Motor neuron (in vitro differentiated cells): Measurements from ENCODE around the gene NSD1. TPM values are rescaled to one million over a fixed set of nuclear protein-coding genes. Genes with fewer than 3 reads are reported as not detected.

Experiments
- ATAC-seq, 8 experiments: fragments of 200-7000 bp; cut with Tn5 transposase; replicated peaks in 6 of 8; 2 replicates each; pipeline ENCODE4 v1.8.0; 2021; ENCODE audit warnings: mild to moderate bottlenecking in 8 of 8, moderate library complexity in 8 of 8
- H3K27ac ChIP-seq, 2 donors: fragments of 250-450 bp; sonication (Bioruptor Pico); 2 replicates each; pipeline ENCODE4 v1.9.0; 2021; ENCODE audit warnings: antibody characterized with exemption in 2 of 2, mild to moderate bottlenecking in 2 of 2, moderate library complexity in 1 of 2
- H3K4me1 ChIP-seq, 2 donors: fragments of 250-450 bp; sonication (Bioruptor Pico); replicated peaks in 1 of 2; 2 replicates each; pipeline ENCODE4 v1.6.1; 2021; ENCODE audit warnings: antibody characterized with exemption in 2 of 2, mild to moderate bottlenecking in 2 of 2, moderate library complexity in 1 of 2
- H3K4me3 ChIP-seq, 5 donors: fragments of 250-450 bp; sonication (Bioruptor Pico); 2 replicates each; pipeline ENCODE4 v1.9.0; 2021; ENCODE audit warnings: antibody characterized with exemption in 5 of 5, mild to moderate bottlenecking in 5 of 5, moderate library complexity in 4 of 5
- WGBS, 10 experiments: fragments of 450-650 bp; shearing (Covaris generic); methylation state at CpG; one replicate each; pipeline ENCODE4 v1.0.0; 2022; 5-methylcytosine and 5-hydroxymethylcytosine counted together
- in situ Hi-C, 9 experiments: fragments of 400-800 bp; cut with MboI; loops; one replicate each; pipeline ENCODE4 v1.15.0; 2021; ENCODE audit warnings: low sequenced_read_pairs in 9 of 9, low pct_unique_long_range_greater_than_20kb in 2 of 9; ENCODE audit not compliant: unreplicated experiment in 9 of 9
- total RNA-seq, 8 experiments: library from RNA; unstranded; fragments of 300-600 nt; gene quantifications; 2 replicates each; pipeline versions ENCODE4 v1.2.3 to v1.2.4, GENCODE V29; 2022

Gene NSD1
- total RNA-seq, 8 experiments from 2014 or later = 23.9 to 91.7 (median 32.6) TPM

DNA sequence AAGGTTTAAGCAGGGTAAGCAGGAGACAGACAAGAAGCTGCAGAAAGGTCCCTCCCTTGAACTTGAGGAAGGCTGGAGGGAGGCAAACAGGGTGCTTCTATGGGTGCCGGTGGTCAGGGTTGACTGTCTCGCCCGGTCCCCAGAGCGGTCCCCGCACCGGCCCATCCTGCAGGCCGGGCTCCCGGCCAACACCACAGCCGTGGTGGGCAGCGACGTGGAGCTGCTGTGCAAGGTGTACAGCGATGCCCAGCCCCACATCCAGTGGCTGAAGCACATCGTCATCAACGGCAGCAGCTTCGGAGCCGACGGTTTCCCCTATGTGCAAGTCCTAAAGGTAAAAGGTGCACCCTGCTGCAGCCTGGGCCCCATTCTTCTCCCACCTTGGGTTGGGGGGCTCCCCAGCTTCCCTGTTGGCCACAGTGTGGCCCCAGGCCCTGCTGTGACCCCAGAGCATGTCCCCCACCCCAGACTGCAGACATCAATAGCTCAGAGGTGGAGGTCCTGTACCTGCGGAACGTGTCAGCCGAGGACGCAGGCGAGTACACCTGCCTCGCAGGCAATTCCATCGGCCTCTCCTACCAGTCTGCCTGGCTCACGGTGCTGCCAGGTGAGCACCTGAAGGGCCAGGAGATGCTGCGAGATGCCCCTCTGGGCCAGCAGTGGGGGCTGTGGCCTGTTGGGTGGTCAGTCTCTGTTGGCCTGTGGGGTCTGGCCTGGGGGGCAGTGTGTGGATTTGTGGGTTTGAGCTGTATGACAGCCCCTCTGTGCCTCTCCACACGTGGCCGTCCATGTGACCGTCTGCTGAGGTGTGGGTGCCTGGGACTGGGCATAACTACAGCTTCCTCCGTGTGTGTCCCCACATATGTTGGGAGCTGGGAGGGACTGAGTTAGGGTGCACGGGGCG is 41.1 kb upstream of the NSD1 start:
- in situ Hi-C loops = no loop called here
- no peak overlapping the region for H3K27ac ChIP-seq
- H3K4me1 ChIP-seq = peaks cover 7 to 10% of the 10 kb centered on the region in 2 donors
- no peak overlapping the region for H3K4me3 ChIP-seq
- ATAC-seq = no peak
- 0 to 100% (median 82%) methylated on average over 1 to 10 of the region's 32 CpGs; no CpG with 5 or more reads in 4 of the 10 experiments for WGBS, 10 experiments

DNA sequence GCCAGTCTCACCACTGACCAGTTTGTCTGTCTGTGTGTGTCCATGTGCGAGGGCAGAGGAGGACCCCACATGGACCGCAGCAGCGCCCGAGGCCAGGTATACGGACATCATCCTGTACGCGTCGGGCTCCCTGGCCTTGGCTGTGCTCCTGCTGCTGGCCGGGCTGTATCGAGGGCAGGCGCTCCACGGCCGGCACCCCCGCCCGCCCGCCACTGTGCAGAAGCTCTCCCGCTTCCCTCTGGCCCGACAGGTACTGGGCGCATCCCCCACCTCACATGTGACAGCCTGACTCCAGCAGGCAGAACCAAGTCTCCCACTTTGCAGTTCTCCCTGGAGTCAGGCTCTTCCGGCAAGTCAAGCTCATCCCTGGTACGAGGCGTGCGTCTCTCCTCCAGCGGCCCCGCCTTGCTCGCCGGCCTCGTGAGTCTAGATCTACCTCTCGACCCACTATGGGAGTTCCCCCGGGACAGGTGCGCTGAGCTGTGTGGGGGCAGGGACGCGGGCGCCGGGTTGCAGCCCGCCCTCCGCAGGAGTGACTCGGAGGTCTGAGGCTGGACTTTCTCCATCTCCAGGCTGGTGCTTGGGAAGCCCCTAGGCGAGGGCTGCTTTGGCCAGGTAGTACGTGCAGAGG is 40.4 kb upstream of the NSD1 start:
- WGBS, 10 experiments = 91 to 97% (median 96%) methylated on average over 5 to 13 of the region's 40 CpGs; no CpG with 5 or more reads in 7 of the 10 experiments
- H3K27ac ChIP-seq = no peak overlapping the region
- peaks cover 6 to 14% of the 10 kb centered on the region in 2 donors for H3K4me1 ChIP-seq
- in situ Hi-C loops = no loop called here
- H3K4me3 ChIP-seq = no peak overlapping the region
- ATAC-seq = no peak

DNA sequence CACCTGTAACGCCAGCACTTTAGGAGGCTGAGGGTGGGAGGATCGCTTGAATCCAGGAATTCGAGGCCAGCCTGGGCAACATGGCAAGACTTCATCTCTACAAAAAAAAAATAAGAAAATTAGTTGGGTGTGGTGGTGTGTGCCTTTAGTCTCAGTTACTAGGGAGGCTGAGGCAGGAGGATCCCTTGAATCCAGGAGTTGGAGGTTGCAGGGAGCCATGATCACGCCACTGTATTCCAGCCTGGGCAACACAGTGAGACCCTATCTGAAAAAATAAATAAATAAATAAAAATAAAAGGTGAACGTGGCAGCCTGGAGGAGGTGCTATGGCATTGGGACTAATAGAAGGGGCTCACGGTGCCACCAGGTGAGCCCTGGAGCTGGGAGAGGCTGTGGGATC is 39.8 kb upstream of the NSD1 start:
- Histone ChIP-seq H3K27ac (no peak overlapping the region), H3K4me1 (peaks cover 12 to 20% of the 10 kb centered on the region in 2 donors), H3K4me3 (no peak overlapping the region)
- ATAC-seq = no peak
- WGBS, 10 experiments = 74 to 100% (median 94%) methylated on average over 1 to 6 of the region's 6 CpGs; no CpG with 5 or more reads in 1 of the 10 experiments
- in situ Hi-C loops = no loop called here

DNA sequence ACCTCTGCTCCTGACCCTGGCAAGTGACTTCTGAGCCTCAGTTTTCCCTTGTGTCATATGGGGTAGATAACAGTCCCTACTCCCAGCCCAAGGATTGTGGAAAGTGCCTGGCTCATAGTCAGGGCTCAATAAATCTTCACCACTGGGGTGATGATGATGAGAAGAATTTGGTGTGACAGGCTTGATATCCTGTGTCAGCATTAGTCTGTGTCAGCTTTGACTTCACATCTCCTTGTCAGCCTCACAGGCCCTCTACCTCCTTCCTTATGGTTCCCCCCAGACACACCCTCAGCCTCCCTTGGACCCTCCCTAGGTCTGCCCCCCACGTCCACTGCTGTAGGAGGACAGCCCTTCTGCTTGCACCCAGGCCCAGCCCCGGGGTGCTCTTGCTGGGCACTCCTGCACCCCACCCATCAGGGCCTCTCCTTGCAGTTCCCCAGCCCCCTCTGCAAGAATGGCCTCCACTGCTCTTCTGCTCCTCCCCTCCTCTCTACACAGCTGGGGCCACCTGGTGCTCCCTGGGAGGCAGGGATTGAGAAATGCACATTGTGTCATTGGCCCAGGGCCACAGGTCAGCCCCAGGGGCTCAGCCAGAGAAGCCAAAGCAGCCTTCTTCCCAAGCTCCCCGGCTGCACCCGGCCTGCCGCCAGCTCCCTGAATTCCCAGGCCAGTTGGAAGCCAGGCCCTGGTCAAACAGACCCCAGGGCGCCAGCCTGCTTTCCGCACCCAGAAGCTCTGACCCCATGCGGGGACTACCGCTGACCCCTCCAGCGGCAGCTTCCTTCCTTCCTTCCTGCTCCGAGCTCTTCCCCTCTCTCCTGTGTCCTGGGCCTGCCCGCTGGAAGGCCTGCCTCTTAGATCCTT is 39.1 kb upstream of the NSD1 start:
- Histone ChIP-seq H3K4me3 (no peak overlapping the region), H3K27ac (peak overlapping the region in 1 of 2 donors; percentile 62), H3K4me1 (peaks cover 16 to 26% of the 10 kb centered on the region in 2 donors)
- WGBS, 10 experiments = 55 to 100% (median 93%) methylated on average over 1 to 7 of the region's 12 CpGs; no CpG with 5 or more reads in 4 of the 10 experiments
- ATAC-seq = peak in 5 of 8 experiments; percentile 8 to 49 (median 27)
- in situ Hi-C loops = no loop called here

DNA sequence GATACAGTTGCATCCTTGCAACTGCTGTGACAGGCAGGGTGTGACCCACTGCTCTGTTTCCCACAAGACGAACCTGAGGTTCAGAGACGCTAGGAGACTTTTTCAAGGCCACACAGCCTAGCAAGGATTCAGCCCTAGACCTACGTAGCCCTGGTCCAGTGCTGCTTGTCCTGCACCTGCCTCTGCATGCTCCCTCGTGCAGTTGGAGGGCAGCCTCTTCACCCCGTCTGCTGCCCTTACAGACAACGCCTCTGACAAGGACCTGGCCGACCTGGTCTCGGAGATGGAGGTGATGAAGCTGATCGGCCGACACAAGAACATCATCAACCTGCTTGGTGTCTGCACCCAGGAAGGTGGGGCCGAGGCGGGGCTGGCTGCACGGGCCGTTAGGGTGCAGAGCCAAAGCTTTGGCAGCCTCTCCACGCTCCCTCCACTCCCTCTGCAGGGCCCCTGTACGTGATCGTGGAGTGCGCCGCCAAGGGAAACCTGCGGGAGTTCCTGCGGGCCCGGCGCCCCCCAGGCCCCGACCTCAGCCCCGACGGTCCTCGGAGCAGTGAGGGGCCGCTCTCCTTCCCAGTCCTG is 38.4 kb upstream of the NSD1 start:
- H3K4me1 ChIP-seq = peaks cover 16 to 26% of the 10 kb centered on the region in 2 donors
- ATAC-seq = peak in 1 of 8 experiments; percentile 4
- in situ Hi-C loops = no loop called here
- H3K27ac ChIP-seq = peak overlapping the region in 1 of 2 donors; percentile 62
- no peak overlapping the region for H3K4me3 ChIP-seq
- WGBS, 10 experiments = 97 to 100% methylated on average over 2 to 5 of the region's 28 CpGs; no CpG with 5 or more reads in 8 of the 10 experiments

DNA sequence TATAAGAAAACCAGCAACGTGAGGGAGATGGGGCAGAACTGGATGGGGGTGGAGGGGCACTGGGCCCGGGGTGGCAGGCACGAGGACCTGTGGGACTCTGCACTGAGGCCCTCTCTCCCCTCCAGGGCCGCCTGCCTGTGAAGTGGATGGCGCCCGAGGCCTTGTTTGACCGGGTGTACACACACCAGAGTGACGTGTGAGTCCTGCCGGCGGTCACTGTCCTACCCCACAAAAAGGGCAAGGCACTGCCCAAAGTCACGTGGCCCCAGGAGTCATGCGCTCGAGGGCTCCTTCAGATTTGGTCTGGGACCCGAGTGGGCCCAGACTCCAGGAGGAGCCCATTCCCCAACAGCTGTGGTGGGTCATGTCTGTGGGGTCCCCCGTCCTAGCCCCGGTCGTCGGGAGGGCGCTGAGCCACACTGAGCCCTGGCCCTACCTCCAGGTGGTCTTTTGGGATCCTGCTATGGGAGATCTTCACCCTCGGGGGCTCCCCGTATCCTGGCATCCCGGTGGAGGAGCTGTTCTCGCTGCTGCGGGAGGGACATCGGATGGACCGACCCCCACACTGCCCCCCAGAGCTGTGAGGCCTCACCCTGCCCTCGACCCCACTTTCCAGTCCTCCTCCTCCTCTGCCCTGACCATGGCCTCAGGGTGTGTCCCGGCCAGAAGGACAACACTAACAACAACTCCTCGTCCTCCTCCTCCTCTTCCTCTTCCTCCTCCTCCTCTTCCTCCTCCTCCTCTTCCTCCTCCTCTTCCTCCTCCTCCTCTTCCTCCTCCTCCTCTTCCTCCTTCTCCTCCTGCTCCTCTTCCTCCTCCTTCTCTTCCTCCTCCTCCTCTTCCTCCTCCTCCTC is 37.2 kb upstream of the NSD1 start:
- WGBS, 10 experiments = 100% methylated on average over 3 of the region's 29 CpGs; no CpG with 5 or more reads in 9 of the 10 experiments
- Histone ChIP-seq H3K27ac (no peak overlapping the region), H3K4me1 (peaks cover 16 to 26% of the 10 kb centered on the region in 2 donors), H3K4me3 (no peak overlapping the region)
- ATAC-seq = no peak
- in situ Hi-C loops = no loop called here

DNA sequence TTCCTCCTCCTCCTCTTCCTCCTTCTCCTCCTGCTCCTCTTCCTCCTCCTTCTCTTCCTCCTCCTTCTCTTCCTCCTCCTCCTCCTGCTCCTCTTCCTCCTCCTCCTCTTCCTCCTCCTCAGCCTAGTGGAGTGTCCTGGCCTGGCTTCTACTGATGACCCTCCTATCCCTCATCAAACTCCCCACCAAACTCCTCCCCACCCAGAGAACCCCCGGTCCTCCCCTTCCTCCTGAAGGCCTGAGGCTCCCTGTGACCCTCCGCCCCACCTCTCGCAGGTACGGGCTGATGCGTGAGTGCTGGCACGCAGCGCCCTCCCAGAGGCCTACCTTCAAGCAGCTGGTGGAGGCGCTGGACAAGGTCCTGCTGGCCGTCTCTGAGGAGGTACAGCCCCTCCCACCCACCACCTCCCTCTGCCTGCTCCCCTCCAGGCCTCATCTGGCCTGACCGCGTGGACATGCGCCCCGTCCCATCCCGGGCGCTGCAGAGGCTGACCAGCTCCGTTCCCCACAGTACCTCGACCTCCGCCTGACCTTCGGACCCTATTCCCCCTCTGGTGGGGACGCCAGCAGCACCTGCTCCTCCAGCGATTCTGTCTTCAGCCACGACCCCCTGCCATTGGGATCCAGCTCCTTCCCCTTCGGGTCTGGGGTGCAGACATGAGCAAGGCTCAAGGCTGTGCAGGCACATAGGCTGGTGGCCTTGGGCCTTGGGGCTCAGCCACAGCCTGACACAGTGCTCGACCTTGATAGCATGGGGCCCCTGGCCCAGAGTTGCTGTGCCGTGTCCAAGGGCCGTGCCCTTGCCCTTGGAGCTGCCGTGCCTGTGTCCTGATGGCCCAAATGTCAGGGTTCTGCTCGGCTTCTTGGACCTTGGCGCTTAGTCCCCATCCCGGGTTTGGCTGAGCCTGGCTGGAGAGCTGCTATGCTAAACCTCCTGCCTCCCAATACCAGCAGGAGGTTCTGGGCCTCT is 36.3 kb upstream of the NSD1 start:
- H3K27ac ChIP-seq = no peak overlapping the region
- WGBS, 10 experiments = 80 to 100% (median 94%) methylated on average over 1 to 8 of the region's 30 CpGs; no CpG with 5 or more reads in 6 of the 10 experiments
- H3K4me3 ChIP-seq = no peak overlapping the region
- no peak for ATAC-seq
- in situ Hi-C loops = no loop called here
- H3K4me1 ChIP-seq = peaks cover 16 to 26% of the 10 kb centered on the region in 2 donors

DNA sequence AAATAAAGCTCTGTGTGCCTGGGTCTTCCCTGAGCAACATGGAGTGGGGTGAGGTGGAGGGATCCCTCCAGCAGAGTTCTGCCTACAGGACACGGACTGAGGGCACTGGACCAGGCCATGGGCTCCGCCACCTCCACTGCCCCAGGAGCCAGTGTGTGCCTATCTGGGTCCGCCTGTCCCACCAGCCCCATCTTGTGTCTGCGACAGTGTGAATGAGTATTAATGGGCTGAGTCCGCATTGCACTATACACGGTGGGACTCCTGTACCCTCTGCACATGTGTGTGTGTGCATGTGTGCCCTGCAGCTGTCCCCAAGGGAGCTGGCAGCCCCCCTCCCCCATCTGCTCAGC is 35.5 kb upstream of the NSD1 start:
- H3K4me3 ChIP-seq = no peak overlapping the region
- ATAC-seq = peak in 2 of 8 experiments; percentile 37 to 72
- 80 to 100% methylated on average over 1 of the region's 6 CpGs; no CpG with 5 or more reads in 8 of the 10 experiments for WGBS, 10 experiments
- H3K27ac ChIP-seq = peak overlapping the region in 1 of 2 donors; percentile 52
- peaks cover 16 to 26% of the 10 kb centered on the region in 2 donors for H3K4me1 ChIP-seq
- in situ Hi-C loops = no loop called here

DNA sequence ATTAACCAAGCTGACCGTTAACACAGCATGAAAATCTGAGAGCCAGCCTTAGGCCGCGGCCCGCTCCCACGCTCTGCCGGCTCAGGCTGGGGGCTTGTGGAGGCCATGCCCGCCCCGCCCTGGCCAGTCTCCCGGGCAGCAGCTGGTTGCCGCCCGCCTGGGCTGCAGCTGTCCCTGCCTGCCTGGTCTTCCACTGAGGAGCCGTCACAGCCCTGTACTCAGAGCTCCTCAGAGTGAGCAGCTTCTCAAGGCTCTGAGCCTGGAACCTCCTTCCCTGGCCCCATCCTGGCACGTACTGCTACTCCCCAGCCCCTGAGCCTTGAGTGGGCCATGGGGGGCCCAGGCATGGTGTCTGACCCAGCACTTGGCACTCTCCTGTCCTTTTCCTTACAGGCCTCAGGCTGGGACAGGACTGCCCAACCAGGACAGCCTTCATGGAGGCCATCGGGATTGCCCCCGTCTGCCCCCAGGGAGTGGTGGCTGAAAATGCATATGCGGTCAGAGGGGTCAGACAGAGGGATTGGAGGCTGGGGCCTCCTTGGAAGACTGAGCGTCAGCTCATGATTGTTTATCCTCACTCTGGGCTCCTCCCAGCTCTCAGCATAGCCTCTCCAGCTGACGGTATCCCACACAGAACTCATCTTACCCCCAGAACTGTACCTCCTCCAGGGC is 35.0 kb upstream of the NSD1 start:
- H3K4me3 ChIP-seq = no peak overlapping the region
- in situ Hi-C loops = no loop called here
- peak; percentile 69 to 94 (median 84) for ATAC-seq
- WGBS, 10 experiments = 0 to 57% (median 17%) methylated on average over 1 to 5 of the region's 18 CpGs; no CpG with 5 or more reads in 5 of the 10 experiments
- H3K27ac ChIP-seq = peak overlapping the region in 1 of 2 donors; percentile 52
- H3K4me1 ChIP-seq = peaks cover 16 to 26% of the 10 kb centered on the region in 2 donors

DNA sequence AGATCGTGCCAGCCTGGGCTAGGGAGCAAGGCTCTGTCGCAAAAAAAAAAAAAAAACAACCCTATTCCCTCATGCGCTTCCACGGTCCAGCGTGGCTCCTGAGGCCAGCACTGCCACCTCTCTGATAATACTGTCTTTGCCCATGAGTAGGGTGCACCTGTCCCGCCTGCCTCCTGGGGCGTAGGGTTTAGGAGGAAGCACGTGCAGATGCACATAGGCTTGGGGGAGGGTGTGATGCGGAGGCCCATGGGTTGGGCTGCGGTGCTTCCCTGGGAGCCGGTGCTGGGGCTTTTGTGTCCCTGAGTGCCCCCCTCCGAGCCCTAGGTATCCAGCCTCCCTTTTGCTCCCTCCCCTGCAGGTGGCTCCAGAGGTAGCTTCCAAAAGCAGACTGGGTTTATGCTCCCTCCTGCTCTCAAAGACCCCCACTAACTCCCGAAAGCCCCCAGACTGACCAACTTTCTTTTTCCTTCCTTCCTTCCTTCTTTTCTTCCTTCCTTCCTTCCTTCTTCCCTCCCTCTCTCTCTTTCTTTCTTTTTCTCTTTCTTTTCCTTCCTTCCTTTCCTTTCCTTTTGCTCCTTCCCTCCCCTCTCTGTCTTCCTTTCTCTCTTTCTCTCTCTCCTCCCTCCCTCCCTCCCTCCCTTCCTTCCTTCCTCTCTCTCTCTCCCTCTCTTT is 34.0 kb upstream of the NSD1 start:
- Histone ChIP-seq H3K27ac (no peak overlapping the region), H3K4me1 (peaks cover 13 to 20% of the 10 kb centered on the region in 2 donors), H3K4me3 (no peak overlapping the region)
- 83 to 100% (median 89%) methylated on average over 1 to 3 of the region's 13 CpGs; no CpG with 5 or more reads in 6 of the 10 experiments for WGBS, 10 experiments
- ATAC-seq = no peak
- in situ Hi-C loops = loop anchor here in 5 of 9 experiments (25.0 kb wide), 2 partner anchors 188 to 437 kb away; no protein-coding TSS in a partner anchor
